Suprapubic skin (tissue), 4 donors: Measurements from ENCODE around the gene AUTS2.

ENCODE experiments used
- EP300 ChIP-seq: sonication (generic); formaldehyde crosslinking; IDR thresholded peaks from one replicate; pipeline ENCODE4 v1.6.1; 2017; ENCODE audit warnings: antibody characterized with exemption
- POLR2AphosphoS5 ChIP-seq, 3 donors: sonication (generic); formaldehyde crosslinking; IDR thresholded peaks; one replicate each; pipeline ENCODE4 v1.6.1; 2017; ENCODE audit warnings: antibody characterized with exemption in 3 of 3
- TF ChIP-seq, protein P1 (sequence below), 2 donors: fragments of 200-600 bp in 1 of 2; fragments of 450-650 bp in 1 of 2; sonication (generic) in 1 of 2; IDR thresholded peaks; one replicate each; pipeline ENCODE4 v1.5.1; 2016 to 2019; ENCODE audit warnings: antibody characterized with exemption in 2 of 2, mild to moderate bottlenecking in 1 of 2, moderate library complexity in 1 of 2

GRCh38 chr7:70436790-70437350, 838.6 kb downstream of the AUTS2 start:
- TF ChIP-seq, protein P1, sequence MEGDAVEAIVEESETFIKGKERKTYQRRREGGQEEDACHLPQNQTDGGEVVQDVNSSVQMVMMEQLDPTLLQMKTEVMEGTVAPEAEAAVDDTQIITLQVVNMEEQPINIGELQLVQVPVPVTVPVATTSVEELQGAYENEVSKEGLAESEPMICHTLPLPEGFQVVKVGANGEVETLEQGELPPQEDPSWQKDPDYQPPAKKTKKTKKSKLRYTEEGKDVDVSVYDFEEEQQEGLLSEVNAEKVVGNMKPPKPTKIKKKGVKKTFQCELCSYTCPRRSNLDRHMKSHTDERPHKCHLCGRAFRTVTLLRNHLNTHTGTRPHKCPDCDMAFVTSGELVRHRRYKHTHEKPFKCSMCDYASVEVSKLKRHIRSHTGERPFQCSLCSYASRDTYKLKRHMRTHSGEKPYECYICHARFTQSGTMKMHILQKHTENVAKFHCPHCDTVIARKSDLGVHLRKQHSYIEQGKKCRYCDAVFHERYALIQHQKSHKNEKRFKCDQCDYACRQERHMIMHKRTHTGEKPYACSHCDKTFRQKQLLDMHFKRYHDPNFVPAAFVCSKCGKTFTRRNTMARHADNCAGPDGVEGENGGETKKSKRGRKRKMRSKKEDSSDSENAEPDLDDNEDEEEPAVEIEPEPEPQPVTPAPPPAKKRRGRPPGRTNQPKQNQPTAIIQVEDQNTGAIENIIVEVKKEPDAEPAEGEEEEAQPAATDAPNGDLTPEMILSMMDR (IDR thresholded peaks at IDR 0.05): no peak
- TF ChIP-seq POLR2AphosphoS5 (IDR thresholded peaks at IDR 0.05) (no peak), EP300 (no peak)
